NCI-H345 treated with DMSO at 0.1 percent for 48 hours (cell line): Measurements from ENCODE around the gene GRM6.

Source experiments
- DNase-seq: peaks from one replicate; lab custom pipeline; 2025; ENCODE audit not compliant: unreplicated experiment; lab: John Stamatoyannopoulos, UW

The GRM6 gene

DNA sequence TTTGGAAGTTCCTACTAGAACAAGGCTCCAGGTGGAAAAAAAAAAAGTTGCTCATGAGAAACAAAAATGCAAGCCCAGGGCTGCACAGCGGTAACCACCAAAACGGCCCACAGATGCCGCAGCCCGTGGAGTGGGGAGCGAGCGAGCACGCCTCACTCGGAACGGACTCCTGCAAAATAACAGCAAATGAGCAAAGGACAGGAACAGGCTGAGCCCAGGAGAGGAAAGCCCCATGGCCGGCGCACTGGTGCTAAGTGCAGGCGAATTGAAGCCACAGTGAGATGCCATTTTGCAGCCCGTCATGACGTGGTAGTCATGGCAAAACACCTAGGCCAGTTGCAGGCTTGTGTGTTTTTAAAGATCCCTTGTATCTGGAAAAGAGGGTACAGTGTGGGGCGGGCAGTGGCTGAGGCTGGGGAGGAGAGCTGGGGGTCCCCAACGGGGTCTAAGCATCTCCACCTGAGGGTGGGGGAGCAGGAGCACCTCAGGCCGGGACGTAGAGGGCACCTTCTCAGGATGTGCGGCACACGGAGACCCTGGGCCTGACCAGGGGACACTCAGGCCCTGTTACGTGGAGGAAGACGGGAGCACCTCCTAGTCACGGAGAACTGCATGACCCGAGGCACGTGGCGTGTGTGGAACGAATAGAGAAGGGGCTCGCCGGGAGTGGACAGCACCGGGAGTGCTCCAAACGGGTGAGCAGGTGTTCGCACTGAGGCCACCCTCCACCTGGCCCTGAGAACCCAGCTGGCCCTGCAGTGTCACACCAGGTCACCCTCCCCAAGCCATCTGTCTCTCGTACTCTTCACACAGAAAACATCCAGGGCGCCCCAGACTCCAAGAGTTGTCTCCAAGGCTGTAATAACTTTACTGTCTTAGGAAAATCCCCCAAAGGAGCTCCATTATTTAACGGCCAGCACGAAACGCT, 10.7 kb downstream of the GRM6 start:
- no peak for DNase-seq

DNA sequence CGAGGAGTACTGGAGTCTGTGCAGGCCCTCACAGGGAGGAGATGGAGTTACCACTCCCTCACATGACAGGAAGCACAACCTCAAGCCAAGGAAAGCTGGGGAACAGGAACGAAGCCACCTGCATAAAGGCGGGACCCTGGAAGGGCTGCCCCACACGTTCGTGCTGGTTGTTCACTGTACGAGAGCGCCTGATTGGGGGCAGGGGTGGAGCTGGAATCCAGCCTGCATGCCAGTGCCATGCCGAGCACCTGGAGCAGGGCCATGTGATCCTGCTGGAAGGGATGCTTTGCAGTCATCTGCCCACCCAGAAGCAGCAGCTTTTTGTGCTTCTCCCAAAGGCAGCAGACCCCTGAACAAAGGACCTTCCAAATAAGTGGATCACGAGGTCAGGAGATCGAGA, 11.4 kb downstream of the GRM6 start:
- DNase-seq, result no peak

DNA sequence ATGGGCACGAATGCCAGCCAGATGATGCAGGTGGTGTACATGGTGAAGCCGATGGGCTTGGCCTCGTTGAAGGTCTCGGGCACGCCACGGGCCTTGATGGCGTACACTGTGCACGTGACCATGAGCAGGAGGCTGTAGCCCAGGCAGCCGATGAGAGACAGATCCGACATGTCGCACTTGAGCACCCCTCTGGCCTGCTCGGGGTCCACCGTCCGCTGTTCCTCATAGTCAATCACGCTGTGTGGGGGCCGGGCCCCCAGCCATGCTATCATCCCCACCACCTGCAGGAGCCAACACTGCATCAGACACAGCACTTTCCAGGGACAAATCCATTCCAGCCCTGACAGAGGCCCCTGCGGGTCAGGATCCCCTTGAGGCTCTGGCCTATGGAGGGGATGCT, 12.2 kb downstream of the GRM6 start:
- no peak for DNase-seq

DNA sequence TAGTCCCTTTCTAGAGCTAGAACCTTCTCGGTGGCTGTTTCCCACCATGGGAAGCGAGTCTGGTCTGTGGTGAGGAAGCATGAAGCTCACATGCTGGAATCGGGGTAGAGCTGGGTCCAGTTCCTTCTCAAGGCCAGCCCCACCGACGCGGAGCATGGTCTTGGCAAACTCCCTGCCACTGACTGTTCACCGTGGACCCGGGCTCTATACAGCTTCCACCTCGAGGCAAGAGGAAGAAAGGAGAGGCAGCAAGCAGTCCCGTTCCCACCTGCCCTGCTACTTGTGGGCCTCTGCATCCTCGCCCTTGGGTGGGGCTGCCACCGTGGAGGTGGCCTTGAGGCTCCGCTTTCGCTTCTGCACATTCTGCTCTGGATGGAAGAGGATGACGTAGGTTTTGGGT, 13.7 kb downstream of the GRM6 start:
- DNase-seq, result no peak

DNA sequence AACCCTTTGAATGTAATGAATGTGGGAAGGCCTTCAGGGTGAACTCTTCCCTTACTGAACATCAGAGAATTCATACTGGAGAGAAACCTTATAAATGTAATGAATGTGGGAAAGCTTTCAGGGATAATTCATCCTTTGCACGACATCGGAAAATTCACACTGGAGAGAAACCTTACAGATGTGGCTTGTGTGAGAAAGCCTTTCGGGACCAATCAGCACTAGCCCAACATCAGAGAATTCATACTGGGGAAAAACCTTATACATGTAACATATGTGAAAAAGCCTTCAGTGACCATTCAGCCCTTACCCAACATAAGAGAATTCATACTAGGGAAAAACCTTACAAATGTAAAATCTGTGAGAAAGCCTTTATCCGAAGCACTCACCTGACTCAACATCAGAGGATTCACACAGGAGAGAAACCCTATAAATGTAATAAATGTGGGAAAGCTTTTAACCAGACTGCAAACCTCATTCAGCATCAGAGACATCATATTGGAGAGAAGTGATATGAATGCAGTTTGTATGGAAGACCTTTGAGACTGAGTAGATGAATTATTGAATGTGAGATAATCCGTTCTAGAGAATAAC, 29.6 kb downstream of the GRM6 start:
- DNase-seq, result no peak

DNA sequence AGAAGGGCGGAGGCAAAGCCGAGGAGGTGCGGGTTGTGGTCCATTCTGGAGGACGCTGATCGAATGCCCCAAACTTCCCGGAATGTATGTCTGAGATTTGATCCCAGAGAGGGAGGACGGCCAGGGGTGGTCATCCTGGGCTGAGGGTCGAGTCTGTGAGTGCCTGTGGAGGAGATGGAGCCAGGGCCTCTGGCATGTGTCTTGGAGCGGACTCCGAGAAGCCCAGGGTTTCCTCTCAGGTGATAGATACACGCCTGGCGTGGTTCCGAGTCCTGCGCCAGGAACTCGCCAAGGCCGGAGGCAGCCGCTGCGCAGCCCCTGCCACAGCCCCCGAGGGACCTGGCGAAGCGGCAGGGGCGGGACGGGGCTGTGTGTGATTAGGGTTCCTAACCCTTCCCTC, 53.8 kb downstream of the GRM6 start:
- DNase-seq, result no peak

DNA sequence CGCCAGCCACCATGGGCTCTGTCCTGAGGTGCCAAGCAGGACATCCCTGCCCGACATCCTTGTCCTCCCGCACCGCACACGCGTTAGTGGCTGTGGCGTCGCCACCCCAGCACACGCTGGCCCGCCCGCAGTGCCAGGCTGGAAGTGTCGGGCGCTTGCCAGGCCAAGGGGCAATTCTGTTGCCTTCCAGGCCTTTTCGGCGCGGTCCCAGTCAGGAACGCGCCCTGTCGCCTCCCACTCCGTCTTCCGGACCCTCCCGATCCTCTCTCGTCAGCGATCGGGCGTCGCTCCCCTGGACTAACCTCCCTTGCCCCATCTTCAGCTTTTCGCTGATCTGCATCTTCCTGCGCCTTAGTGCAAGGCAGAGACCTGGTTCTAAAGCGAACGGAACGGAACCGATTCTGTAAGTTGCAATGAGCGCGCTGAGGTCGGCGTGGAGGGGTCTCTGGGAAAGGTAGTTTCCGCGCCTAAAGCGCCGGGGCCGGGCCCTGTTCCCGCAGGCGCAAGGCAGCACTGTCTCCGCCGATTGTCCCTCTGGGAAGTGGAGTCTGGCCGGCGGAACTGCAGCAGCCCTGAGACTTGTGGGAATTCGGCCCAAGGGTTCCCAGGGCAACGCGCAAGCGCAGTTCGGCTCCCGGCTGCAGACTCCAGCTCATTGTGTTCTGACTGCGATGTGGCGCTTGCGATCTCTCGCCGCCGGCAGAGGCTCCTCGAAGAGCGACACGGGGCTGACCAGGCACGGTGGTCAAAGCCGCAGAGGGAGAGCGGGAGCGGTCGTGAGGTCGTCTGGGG, 54.4 kb downstream of the GRM6 start, which contains the start of gene ZNF454:
ZNF454 (plus strand) TSS at position 630 of the 792 bp plus-strand sequence. CDS start 1,594 bp downstream, outside the sequence.
- no peak for DNase-seq

DNA sequence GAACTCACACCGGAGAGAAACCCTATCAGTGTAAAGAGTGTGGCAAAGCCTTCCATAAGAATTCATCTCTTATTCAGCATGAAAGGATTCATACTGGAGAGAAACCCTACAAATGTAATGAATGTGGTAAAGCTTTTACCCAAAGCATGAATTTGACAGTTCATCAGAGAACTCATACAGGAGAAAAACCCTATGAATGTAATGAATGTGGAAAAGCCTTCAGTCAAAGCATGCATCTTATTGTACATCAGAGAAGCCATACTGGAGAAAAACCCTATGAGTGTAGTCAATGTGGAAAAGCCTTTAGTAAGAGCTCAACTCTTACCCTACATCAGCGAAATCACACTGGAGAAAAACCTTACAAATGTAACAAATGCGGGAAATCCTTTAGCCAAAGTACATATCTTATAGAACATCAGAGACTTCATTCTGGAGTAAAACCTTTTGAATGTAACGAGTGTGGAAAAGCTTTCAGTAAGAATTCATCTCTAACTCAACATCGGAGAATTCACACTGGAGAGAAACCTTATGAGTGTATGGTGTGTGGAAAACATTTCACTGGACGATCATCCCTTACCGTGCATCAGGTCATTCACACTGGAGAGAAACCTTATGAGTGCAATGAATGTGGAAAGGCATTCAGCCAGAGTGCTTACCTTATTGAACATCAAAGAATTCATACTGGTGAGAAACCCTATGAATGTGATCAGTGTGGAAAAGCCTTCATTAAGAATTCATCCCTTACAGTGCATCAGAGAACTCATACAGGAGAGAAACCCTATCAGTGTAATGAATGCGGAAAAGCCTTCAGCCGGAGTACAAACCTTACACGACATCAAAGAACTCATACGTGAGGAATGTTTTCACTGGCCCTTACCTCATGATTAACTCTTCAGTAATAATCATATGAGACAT, 63.0 kb downstream of the GRM6 start:
- DNase-seq, result no peak
